Measurements from ENCODE around the gene ACTG1.
"Not testable (repeated sequence)": the region's sequence is repeated elsewhere in the genome, so short reads cannot be mapped to it uniquely, and the experiment has no call there.

Gene ACTG1

GRCh38 chr17:81531998-81532404, 19.4 kb upstream of the ACTG1 start:
- not testable (repeated sequence) for DNase-seq

DNA sequence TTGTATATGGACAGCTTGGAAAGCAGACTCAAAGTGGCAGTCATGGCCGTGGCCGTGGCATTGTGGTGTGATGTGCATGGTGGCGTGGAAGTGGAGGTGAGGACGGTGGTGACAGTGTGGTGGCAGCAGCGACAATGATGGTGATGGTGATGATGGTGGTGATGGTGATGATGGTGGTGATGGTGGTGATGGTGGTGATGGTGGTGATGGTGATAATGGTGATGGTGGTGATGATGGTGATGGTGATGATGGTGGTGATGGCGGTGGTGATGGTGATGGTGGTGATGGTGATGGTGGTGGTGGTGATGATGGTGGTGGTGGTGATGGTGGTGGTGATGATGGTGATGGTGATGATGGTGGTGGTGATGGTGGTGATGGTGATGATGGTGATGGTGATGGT, 18.4 kb upstream of the ACTG1 start:
- DNase-seq: not testable (repeated sequence)

- DNase-seq: no peak
Measured at GRCh38 chr17:81529437-81529803, 16.8 kb upstream of the ACTG1 start.

DNA sequence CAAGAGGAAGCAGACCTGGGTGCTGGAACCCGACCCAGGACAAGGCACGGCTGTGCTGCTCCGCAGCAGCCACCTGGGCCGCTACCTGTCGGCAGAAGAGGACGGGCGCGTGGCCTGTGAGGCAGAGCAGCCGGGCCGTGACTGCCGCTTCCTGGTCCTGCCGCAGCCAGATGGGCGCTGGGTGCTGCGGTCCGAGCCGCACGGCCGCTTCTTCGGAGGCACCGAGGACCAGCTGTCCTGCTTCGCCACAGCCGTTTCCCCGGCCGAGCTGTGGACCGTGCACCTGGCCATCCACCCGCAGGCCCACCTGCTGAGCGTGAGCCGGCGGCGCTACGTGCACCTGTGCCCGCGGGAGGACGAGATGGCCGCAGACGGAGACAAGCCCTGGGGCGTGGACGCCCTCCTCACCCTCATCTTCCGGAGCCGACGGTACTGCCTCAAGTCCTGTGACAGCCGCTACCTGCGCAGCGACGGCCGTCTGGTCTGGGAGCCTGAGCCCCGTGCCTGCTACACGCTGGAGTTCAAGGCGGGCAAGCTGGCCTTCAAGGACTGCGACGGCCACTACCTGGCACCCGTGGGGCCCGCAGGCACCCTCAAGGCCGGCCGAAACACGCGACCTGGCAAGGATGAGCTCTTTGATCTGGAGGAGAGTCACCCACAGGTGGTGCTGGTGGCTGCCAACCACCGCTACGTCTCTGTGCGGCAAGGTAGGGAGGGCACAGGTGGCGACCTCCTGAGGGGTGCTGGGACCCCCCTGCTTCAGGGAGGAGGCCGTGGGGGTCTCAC, 16.2 kb upstream of the ACTG1 start:
- no peak for DNase-seq

DNA sequence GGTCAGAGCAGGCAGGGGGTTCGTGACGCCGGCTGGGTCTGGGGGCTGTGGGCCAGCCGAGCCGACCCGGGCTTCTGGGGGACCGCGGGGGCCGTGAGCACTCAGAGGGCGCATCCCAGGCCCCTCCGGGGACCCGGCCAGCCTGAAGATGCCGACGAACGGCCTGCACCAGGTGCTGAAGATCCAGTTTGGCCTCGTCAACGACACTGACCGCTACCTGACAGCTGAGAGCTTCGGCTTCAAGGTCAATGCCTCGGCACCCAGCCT, 15.7 kb upstream of the ACTG1 start:
- no peak for DNase-seq

DNA sequence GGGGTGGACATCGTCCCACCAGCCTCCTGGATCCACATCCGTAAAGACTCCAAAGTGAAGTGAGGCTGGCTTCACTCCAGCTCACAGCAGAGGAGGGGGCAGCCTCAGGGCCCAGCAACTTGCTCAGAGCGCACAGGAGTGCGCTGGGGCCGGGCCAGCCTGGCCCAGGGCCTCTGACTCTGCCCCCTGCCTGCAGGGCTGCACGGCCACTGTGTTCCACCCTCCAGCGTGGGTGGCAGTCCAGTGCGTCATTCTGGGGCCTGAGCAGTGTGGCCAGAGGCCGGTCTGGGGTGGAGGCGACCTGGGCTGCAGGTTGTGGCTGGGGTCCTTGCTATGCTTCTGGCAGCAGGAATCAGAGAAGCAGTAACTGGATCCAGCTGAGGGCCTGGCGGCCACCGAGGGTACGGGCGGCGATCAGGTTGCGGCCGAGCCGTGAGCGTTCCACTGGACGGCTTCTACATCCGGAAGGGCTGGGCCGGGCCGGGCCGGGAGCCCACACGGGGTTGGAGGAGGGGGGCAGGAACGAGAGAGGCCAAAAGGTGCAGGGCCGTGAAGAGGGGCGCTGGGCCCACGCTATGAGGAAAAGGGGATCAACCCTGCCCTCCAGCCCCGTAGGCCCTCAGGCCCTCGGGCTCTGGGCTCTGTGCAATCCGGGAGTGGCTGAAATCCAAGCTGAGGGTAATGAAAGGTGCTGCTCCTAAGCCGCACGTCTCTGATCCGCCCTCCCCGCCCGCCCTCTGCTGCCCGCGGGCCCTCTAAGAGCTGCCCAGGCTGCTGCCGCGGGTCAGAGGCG, 15.2 kb upstream of the ACTG1 start, which contains the start of gene FSCN2:
Gene FSCN2 (plus strand): TSS at position 787 of the 793 bp plus-strand sequence. CDS start 155 bp downstream, outside the sequence.
- DNase-seq: no peak

- DNase-seq: no peak
Measured at GRCh38 chr17:81526662-81527571, 14.3 kb upstream of the ACTG1 start.

DNA sequence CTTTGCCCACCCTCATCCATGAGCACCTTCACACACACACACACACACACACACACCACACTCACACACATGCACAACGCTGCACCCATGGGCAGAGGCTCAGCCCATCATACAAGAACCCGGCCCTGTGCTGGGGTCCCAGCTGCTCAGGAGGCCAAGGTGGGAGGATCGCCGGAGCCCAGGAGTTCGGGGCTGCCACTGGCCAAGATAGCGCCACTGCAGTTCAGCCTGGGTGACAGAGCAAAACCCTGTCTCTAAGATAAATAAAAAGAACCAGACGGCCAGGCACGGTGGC, 12.2 kb upstream of the ACTG1 start:
- DNase-seq: no peak

GRCh38 chr17:81524039-81524864, 11.7 kb upstream of the ACTG1 start:
- DNase-seq: no peak

- DNase-seq: no peak
Measured at GRCh38 chr17:81523402-81524038, 10.9 kb upstream of the ACTG1 start.

GRCh38 chr17:81522491-81523401, 10.1 kb upstream of the ACTG1 start:
- no peak for DNase-seq

- no peak for DNase-seq
Measured at GRCh38 chr17:81520021-81520901, 7.7 kb upstream of the ACTG1 start.

DNA sequence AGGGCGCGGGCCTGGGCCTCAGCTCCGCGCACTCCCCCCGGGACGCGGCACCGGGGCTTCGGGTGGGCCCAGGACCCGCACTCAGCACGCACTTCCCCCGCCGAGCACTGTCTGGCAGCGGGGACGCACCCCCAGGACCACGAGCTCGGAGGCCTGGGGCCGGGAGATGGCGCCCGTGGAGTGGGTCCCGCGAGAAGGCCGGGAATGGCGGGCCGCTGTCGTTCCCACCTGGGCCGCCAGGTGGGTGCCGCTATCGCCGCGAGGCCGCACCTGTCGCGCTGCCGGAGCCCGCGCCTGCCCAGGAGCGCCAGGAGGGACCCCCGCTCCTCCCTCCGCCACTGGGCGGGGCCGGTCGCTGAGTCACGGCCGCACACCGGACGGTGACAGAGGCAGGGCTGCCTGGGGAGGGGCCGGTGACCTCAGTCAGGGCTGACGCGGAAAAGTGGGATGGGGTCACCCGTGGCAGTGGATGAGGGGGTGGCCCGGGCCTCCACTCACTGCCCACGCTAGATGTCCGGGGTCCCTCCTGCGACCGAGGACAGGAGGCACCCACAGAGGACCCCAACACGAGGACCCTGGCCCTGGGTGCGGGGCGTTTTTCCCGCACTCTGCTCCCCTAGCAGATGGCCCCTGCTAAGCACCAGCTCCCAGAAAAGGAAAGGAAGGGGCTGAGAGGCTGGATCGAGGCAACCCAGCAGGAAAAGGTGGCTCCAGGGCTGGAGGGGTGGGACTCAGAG, 6.9 kb upstream of the ACTG1 start:
- peak; percentile 76 for DNase-seq

GRCh38 chr17:81518785-81519283, 6.2 kb upstream of the ACTG1 start:
- no peak for DNase-seq

GRCh38 chr17:81518113-81518784, 5.7 kb upstream of the ACTG1 start:
- no peak for DNase-seq

DNA sequence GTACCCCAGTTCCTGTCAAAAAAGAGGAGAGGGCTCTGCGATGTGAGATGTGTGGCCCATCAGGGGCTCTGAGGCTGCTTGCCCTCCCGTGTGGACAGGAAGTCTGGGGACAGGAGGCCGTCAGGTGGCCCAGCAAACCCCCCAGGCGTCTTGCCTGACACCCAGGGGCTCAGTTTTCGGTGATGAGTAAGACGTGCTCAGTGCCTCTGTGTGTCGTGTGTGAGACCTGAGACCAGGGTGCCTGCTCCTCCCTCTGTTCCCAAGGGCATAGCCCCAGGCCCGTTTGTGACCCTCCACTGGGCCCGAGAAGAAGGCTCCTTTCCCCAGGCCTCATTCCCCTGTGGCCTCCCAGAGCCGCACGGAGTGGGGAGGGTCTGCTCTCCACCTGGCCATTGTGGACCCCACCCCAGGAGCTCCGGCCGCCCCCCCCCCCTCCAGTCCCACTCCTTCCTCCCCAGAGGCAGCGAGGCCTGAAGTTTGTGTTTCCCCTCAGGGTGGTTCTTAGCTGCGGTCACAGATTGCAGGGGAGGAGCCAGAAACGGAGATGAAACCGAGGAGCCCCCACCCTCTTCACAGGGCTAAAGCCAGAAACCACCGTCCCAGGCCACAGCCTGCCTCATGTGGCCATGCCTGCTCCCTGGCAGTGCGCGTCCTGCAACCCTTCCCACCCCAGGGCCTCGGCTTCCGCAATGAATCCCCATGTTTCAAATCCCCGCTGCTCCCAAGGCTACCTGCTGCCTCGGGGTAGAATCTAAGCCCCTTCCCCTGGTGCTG, 4.9 kb upstream of the ACTG1 start:
- no peak for DNase-seq

GRCh38 chr17:81517009-81517338, 4.4 kb upstream of the ACTG1 start:
- no peak for DNase-seq

GRCh38 chr17:81516439-81516838, 3.8 kb upstream of the ACTG1 start:
- DNase-seq: no peak
